Vagina (tissue), 2 donors: ENCODE data around the gene TNFRSF8.

Source experiments
- CTCF ChIP-seq, 3 experiments: fragments of 450-650 bp in 2 of 3; fragments of 200-600 bp in 1 of 3; sonication (generic) in 1 of 3; IDR thresholded peaks; one replicate each; pipeline ENCODE4 v1.5.1; 2017 to 2019; ENCODE audit warnings: antibody characterized with exemption in 3 of 3, mild to moderate bottlenecking in 2 of 3, moderate library complexity in 2 of 3
- POLR2A ChIP-seq, 2 donors: fragments of 450-650 bp; IDR thresholded peaks; one replicate each; pipeline ENCODE4 v1.6.1; 2017; ENCODE audit warnings: antibody characterized with exemption in 2 of 2, mild to moderate bottlenecking in 2 of 2, moderate library complexity in 2 of 2
- POLR2AphosphoS5 ChIP-seq, 2 donors: sonication (generic); formaldehyde crosslinking; IDR thresholded peaks; one replicate each; pipeline ENCODE4 v1.9.0; 2017; ENCODE audit warnings: antibody characterized with exemption in 2 of 2, mild to moderate bottlenecking in 2 of 2, low read depth in 1 of 2; ENCODE audit not compliant: insufficient read depth in 1 of 2

- no peak for TF ChIP-seq CTCF (IDR thresholded peaks at IDR 0.05)
- no peak for TF ChIP-seq POLR2AphosphoS5 (IDR thresholded peaks at IDR 0.05; ENCODE audit: insufficient read depth in 1 of 2, low read depth in 1 of 2)
- no peak for TF ChIP-seq POLR2A (IDR thresholded peaks at IDR 0.05)
Measured at GRCh38 chr1:12102066-12102465, 39.0 kb downstream of the TNFRSF8 start.
